ENCODE results near the gene DPP6. TPM values are rescaled to one million over a fixed set of nuclear protein-coding genes. Genes with fewer than 3 reads are reported as not detected.

DPP6 gene
- total and polyA plus RNA-seq, 5 donors from 2014 or later: not detected

DNA sequence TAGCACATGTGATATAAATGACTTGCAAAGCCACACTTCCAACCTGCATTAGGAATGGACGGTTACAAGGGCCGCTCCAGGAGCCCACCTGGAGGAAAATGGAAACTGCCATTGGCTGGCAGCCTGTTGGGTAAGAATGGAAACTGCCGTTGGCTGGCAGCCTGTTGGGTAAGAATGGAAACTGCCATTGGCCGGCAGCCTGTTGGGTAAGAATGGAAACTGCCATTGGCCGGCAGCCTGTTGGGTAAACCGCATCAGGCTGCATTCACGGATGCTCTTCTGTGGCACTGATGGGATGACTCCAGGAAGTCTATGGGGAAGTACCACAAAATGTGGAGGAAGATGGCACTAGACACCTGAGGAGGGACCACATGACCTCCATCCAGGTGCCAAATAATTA, 143.1 kb downstream of the DPP6 start:
- H3K4me3 Mint-ChIP-seq: no peak overlapping the region
- no peaks in the 10 kb centered on the region for H3K4me1 ChIP-seq (ENCODE audit: control insufficient read depth, insufficient read depth, low read length, poor library complexity, severe bottlenecking)
- H3K27me3 Mint-ChIP-seq: no peaks in the 10 kb centered on the region
- no peak for DNase-seq
- H3K27ac Mint-ChIP-seq: no peak overlapping the region
- H3K27ac ChIP-seq (ENCODE audit: insufficient read depth, low read length, poor library complexity, severe bottlenecking): no peak overlapping the region
- H3K9me3 ChIP-seq (ENCODE audit: control insufficient read depth in 2 of 2, low read length in 2 of 2): no peaks in the 10 kb centered on the region
- H3K4me3 ChIP-seq (ENCODE audit: low read depth, low read length): no peak overlapping the region
- no peaks in the 10 kb centered on the region for H3K36me3 Mint-ChIP-seq
- ATAC-seq (ENCODE audit: low read depth in 2 of 2): no peak
- H3K27me3 ChIP-seq (ENCODE audit: control insufficient read depth, insufficient read depth, low read length): no peaks in the 10 kb centered on the region
- no peaks in the 10 kb centered on the region for H3K36me3 ChIP-seq (ENCODE audit: control insufficient read depth, insufficient read depth, low read length)
- H3K4me1 Mint-ChIP-seq: no peaks in the 10 kb centered on the region
- H3K9me3 Mint-ChIP-seq: peaks cover 0 to 8% (median 2%) of the 10 kb centered on the region in 7 donors

GRCh38 chr7:154198481-154198880, 146.3 kb downstream of the DPP6 start:
- peaks cover 0 to 8% (median 0%) of the 10 kb centered on the region in 7 donors for H3K9me3 Mint-ChIP-seq
- no peaks in the 10 kb centered on the region for H3K9me3 ChIP-seq (ENCODE audit: control insufficient read depth in 2 of 2, low read length in 2 of 2)
- no peaks in the 10 kb centered on the region for H3K27me3 ChIP-seq (ENCODE audit: control insufficient read depth, insufficient read depth, low read length)
- DNase-seq: no peak
- H3K4me1 Mint-ChIP-seq: no peaks in the 10 kb centered on the region
- H3K36me3 Mint-ChIP-seq: no peaks in the 10 kb centered on the region
- H3K4me1 ChIP-seq (ENCODE audit: control insufficient read depth, insufficient read depth, low read length, poor library complexity, severe bottlenecking): no peaks in the 10 kb centered on the region
- H3K36me3 ChIP-seq (ENCODE audit: control insufficient read depth, insufficient read depth, low read length): no peaks in the 10 kb centered on the region
- no peaks in the 10 kb centered on the region for H3K27me3 Mint-ChIP-seq
- H3K4me3 Mint-ChIP-seq: no peak overlapping the region
- H3K4me3 ChIP-seq (ENCODE audit: low read depth, low read length): no peak overlapping the region
- H3K27ac Mint-ChIP-seq: no peak overlapping the region
- H3K27ac ChIP-seq (ENCODE audit: insufficient read depth, low read length, poor library complexity, severe bottlenecking): no peak overlapping the region
- no peak for ATAC-seq (ENCODE audit: low read depth in 2 of 2)

DNA sequence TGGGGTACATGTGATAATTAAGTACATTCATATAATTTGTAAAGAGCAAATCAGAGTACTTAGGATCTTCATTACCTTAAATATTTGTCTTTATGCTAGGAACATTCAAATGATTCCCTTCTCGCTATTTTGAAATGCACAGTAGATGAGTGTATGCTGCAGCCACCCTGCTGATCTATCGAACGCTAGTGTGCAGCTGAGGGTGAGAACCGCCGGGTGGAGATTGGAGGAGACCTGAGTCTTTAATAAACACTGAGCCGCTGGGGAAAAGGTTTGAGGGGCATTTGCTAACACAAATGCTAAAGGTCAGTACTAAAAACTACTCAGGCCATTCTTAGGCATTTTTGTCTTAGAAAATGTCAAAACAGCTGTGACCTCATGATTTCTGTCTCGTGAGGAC, 148.0 kb downstream of the DPP6 start:
- no peak overlapping the region for H3K4me3 ChIP-seq (ENCODE audit: low read depth, low read length)
- no peak overlapping the region for H3K27ac ChIP-seq (ENCODE audit: insufficient read depth, low read length, poor library complexity, severe bottlenecking)
- H3K9me3 ChIP-seq (ENCODE audit: control insufficient read depth in 2 of 2, low read length in 2 of 2): peaks cover 0 to 4% of the 10 kb centered on the region in 2 experiments
- H3K4me1 Mint-ChIP-seq: no peaks in the 10 kb centered on the region
- H3K4me3 Mint-ChIP-seq: no peak overlapping the region
- no peaks in the 10 kb centered on the region for H3K27me3 Mint-ChIP-seq
- H3K27ac Mint-ChIP-seq: no peak overlapping the region
- no peaks in the 10 kb centered on the region for H3K4me1 ChIP-seq (ENCODE audit: control insufficient read depth, insufficient read depth, low read length, poor library complexity, severe bottlenecking)
- H3K36me3 ChIP-seq (ENCODE audit: control insufficient read depth, insufficient read depth, low read length): no peaks in the 10 kb centered on the region
- no peaks in the 10 kb centered on the region for H3K36me3 Mint-ChIP-seq
- H3K27me3 ChIP-seq (ENCODE audit: control insufficient read depth, insufficient read depth, low read length): no peaks in the 10 kb centered on the region
- ATAC-seq (ENCODE audit: low read depth in 2 of 2) (no peak), DNase-seq (no peak)
- peaks cover 0 to 8% (median 3%) of the 10 kb centered on the region in 7 donors for H3K9me3 Mint-ChIP-seq

GRCh38 chr7:154202002-154202401, 149.8 kb downstream of the DPP6 start:
- no peaks in the 10 kb centered on the region for H3K36me3 Mint-ChIP-seq

GRCh38 chr7:154204046-154204445, 151.8 kb downstream of the DPP6 start:
- H3K4me1 ChIP-seq (ENCODE audit: control insufficient read depth, insufficient read depth, low read length, poor library complexity, severe bottlenecking): no peaks in the 10 kb centered on the region
- H3K9me3 ChIP-seq (ENCODE audit: control insufficient read depth in 2 of 2, low read length in 2 of 2): peaks cover 0 to 4% of the 10 kb centered on the region in 2 experiments
- Mint-ChIP-seq H3K4me1 (no peaks in the 10 kb centered on the region), H3K4me3 (no peak overlapping the region), H3K27ac (no peak overlapping the region), H3K9me3 (peaks cover 0 to 8% (median 3%) of the 10 kb centered on the region in 7 donors), H3K36me3 (no peaks in the 10 kb centered on the region), H3K27me3 (no peaks in the 10 kb centered on the region)
- DNase-seq (no peak), ATAC-seq (ENCODE audit: low read depth in 2 of 2) (no peak)
- no peaks in the 10 kb centered on the region for H3K36me3 ChIP-seq (ENCODE audit: control insufficient read depth, insufficient read depth, low read length)
- no peak overlapping the region for H3K27ac ChIP-seq (ENCODE audit: insufficient read depth, low read length, poor library complexity, severe bottlenecking)
- H3K4me3 ChIP-seq (ENCODE audit: low read depth, low read length): no peak overlapping the region
- no peaks in the 10 kb centered on the region for H3K27me3 ChIP-seq (ENCODE audit: control insufficient read depth, insufficient read depth, low read length)

More at GRCh38 chr7:154202002-154202401, 149.8 kb downstream of the DPP6 start:
- Histone ChIP-seq H3K4me3 (ENCODE audit: low read depth, low read length) (no peak overlapping the region), H3K36me3 (ENCODE audit: control insufficient read depth, insufficient read depth, low read length) (no peaks in the 10 kb centered on the region), H3K27me3 (ENCODE audit: control insufficient read depth, insufficient read depth, low read length) (no peaks in the 10 kb centered on the region), H3K9me3 (ENCODE audit: control insufficient read depth in 2 of 2, low read length in 2 of 2) (peaks cover 0 to 4% of the 10 kb centered on the region in 2 experiments), H3K27ac (ENCODE audit: insufficient read depth, low read length, poor library complexity, severe bottlenecking) (no peak overlapping the region), H3K4me1 (ENCODE audit: control insufficient read depth, insufficient read depth, low read length, poor library complexity, severe bottlenecking) (no peaks in the 10 kb centered on the region)
- ATAC-seq (ENCODE audit: low read depth in 2 of 2): no peak
- H3K4me3 Mint-ChIP-seq: no peak overlapping the region
- H3K4me1 Mint-ChIP-seq: no peaks in the 10 kb centered on the region
- peaks cover 0 to 9% (median 3%) of the 10 kb centered on the region in 7 donors for H3K9me3 Mint-ChIP-seq
- DNase-seq: no peak
- H3K27me3 Mint-ChIP-seq: no peaks in the 10 kb centered on the region
- no peak overlapping the region for H3K27ac Mint-ChIP-seq

GRCh38 chr7:154212861-154213260, 160.7 kb downstream of the DPP6 start:
- no peak overlapping the region for H3K27ac ChIP-seq (ENCODE audit: insufficient read depth, low read length, poor library complexity, severe bottlenecking)
- H3K4me1 Mint-ChIP-seq: no peaks in the 10 kb centered on the region
- DNase-seq (no peak), ATAC-seq (ENCODE audit: low read depth in 2 of 2) (no peak)
- no peak overlapping the region for H3K27ac Mint-ChIP-seq
- no peaks in the 10 kb centered on the region for H3K27me3 ChIP-seq (ENCODE audit: control insufficient read depth, insufficient read depth, low read length)
- no peak overlapping the region for H3K4me3 ChIP-seq (ENCODE audit: low read depth, low read length)
- H3K36me3 ChIP-seq (ENCODE audit: control insufficient read depth, insufficient read depth, low read length): no peaks in the 10 kb centered on the region
- peaks cover 0 to 6% (median 0%) of the 10 kb centered on the region in 7 donors for H3K9me3 Mint-ChIP-seq
- no peaks in the 10 kb centered on the region for H3K4me1 ChIP-seq (ENCODE audit: control insufficient read depth, insufficient read depth, low read length, poor library complexity, severe bottlenecking)
- H3K9me3 ChIP-seq (ENCODE audit: control insufficient read depth in 2 of 2, low read length in 2 of 2): no peaks in the 10 kb centered on the region
- no peaks in the 10 kb centered on the region for H3K36me3 Mint-ChIP-seq
- no peaks in the 10 kb centered on the region for H3K27me3 Mint-ChIP-seq
- H3K4me3 Mint-ChIP-seq: no peak overlapping the region

GRCh38 chr7:154217688-154218340, 165.6 kb downstream of the DPP6 start:
- Histone ChIP-seq H3K36me3 (ENCODE audit: control insufficient read depth, insufficient read depth, low read length) (no peaks in the 10 kb centered on the region), H3K27me3 (ENCODE audit: control insufficient read depth, insufficient read depth, low read length) (no peaks in the 10 kb centered on the region), H3K4me1 (ENCODE audit: control insufficient read depth, insufficient read depth, low read length, poor library complexity, severe bottlenecking) (no peaks in the 10 kb centered on the region), H3K27ac (ENCODE audit: insufficient read depth, low read length, poor library complexity, severe bottlenecking) (no peak overlapping the region), H3K4me3 (ENCODE audit: low read depth, low read length) (no peak overlapping the region), H3K9me3 (ENCODE audit: control insufficient read depth in 2 of 2, low read length in 2 of 2) (no peaks in the 10 kb centered on the region)
- ATAC-seq (ENCODE audit: low read depth in 2 of 2): no peak
- Mint-ChIP-seq H3K27ac (no peak overlapping the region), H3K4me3 (no peak overlapping the region), H3K4me1 (no peaks in the 10 kb centered on the region), H3K27me3 (no peaks in the 10 kb centered on the region), H3K9me3 (peaks cover 0 to 7% (median 2%) of the 10 kb centered on the region in 7 donors), H3K36me3 (no peaks in the 10 kb centered on the region)
- DNase-seq: no peak

- H3K4me1 ChIP-seq (ENCODE audit: control insufficient read depth, insufficient read depth, low read length, poor library complexity, severe bottlenecking): no peaks in the 10 kb centered on the region
- no peaks in the 10 kb centered on the region for H3K27me3 ChIP-seq (ENCODE audit: control insufficient read depth, insufficient read depth, low read length)
- no peaks in the 10 kb centered on the region for H3K9me3 ChIP-seq (ENCODE audit: control insufficient read depth in 2 of 2, low read length in 2 of 2)
- peaks cover 0 to 11% (median 5%) of the 10 kb centered on the region in 7 donors for H3K9me3 Mint-ChIP-seq
- no peak for ATAC-seq (ENCODE audit: low read depth in 2 of 2)
- no peaks in the 10 kb centered on the region for H3K36me3 Mint-ChIP-seq
- H3K27me3 Mint-ChIP-seq: no peaks in the 10 kb centered on the region
- no peak overlapping the region for H3K4me3 ChIP-seq (ENCODE audit: low read depth, low read length)
- H3K4me3 Mint-ChIP-seq: no peak overlapping the region
- H3K36me3 ChIP-seq (ENCODE audit: control insufficient read depth, insufficient read depth, low read length): no peaks in the 10 kb centered on the region
- H3K27ac Mint-ChIP-seq: no peak overlapping the region
- H3K4me1 Mint-ChIP-seq: no peaks in the 10 kb centered on the region
- no peak overlapping the region for H3K27ac ChIP-seq (ENCODE audit: insufficient read depth, low read length, poor library complexity, severe bottlenecking)
- DNase-seq: no peak
These were observed 179.5 kb downstream of the DPP6 start for GRCh38 chr7:154231732-154232131.
